CD14-positive monocyte (primary cell): Measurements from ENCODE around the gene ELANE. TPM values are rescaled to one million over a fixed set of nuclear protein-coding genes. Genes with fewer than 3 reads are reported as not detected.

Experiments
- DNase-seq, 3 donors: peaks; one replicate each; pipeline ENCODE4 v3.0.0-alpha.2; 2011 to 2022
- H2AFZ ChIP-seq: 2 replicates; pipeline ENCODE4 v1.6.0; 2012; ENCODE audit warnings: mild to moderate bottlenecking, low read depth, low read length, inconsistent platforms; ENCODE audit not compliant: insufficient read depth, poor library complexity, severe bottlenecking
- H3K27ac ChIP-seq, 2 donors: 1 replicate in 1 of 2; 2 replicates in 1 of 2; pipeline ENCODE4 v1.5.1; 2012 to 2013; ENCODE audit warnings: low read length in 2 of 2, control low read depth in 1 of 2, inconsistent platforms in 1 of 2, low read depth in 1 of 2, mild to moderate bottlenecking in 1 of 2
- H3K27me3 ChIP-seq, 2 donors: one replicate each; pipeline versions ENCODE4 v1.6.0 to v1.6.1; 2011 to 2013; ENCODE audit warnings: low read length in 2 of 2; ENCODE audit not compliant: control insufficient read depth in 2 of 2, insufficient read depth in 2 of 2
- H3K36me3 ChIP-seq, 2 donors: replicated peaks in 1 of 2; 1 replicate in 1 of 2; 2 replicates in 1 of 2; pipeline versions ENCODE4 v1.5.1 to v1.6.1; 2012 to 2013; ENCODE audit warnings: low read length in 2 of 2, control low read depth in 1 of 2, inconsistent platforms in 1 of 2, mild to moderate bottlenecking in 1 of 2; ENCODE audit not compliant: insufficient read depth in 2 of 2, control insufficient read depth in 1 of 2
- H3K4me1 ChIP-seq, 2 donors: 1 replicate in 1 of 2; 2 replicates in 1 of 2; pipeline versions ENCODE4 v1.5.1 to v1.6.1; 2012 to 2013; ENCODE audit warnings: low read length in 2 of 2, control low read depth in 1 of 2, inconsistent platforms in 1 of 2, mild to moderate bottlenecking in 1 of 2, moderate library complexity in 1 of 2; ENCODE audit not compliant: insufficient read depth in 2 of 2, control insufficient read depth in 1 of 2
- H3K4me2 ChIP-seq: replicated peaks from 2 replicates; pipeline ENCODE3; 2012; ENCODE audit warnings: low read length, moderate library complexity, mild to moderate bottlenecking; ENCODE audit not compliant: poor library complexity, severe bottlenecking; ENCODE audit errors: extremely low read depth
- H3K4me3 ChIP-seq, 3 experiments: fragments of 200-600 bp in 1 of 3; sonication (generic) in 1 of 3; replicated peaks in 1 of 3; 1 replicate in 2 of 3; 2 replicates in 1 of 3; pipeline ENCODE4 v1.5.1; 2011 to 2013; ENCODE audit warnings: low read length in 3 of 3, mild to moderate bottlenecking in 3 of 3, control low read depth in 2 of 3, low read depth in 2 of 3, inconsistent platforms in 1 of 3, moderate library complexity in 1 of 3
- H3K79me2 ChIP-seq: 2 replicates; pipeline ENCODE4 v1.6.0; 2012; ENCODE audit warnings: mild to moderate bottlenecking, control low read depth, inconsistent platforms, low read length, moderate library complexity; ENCODE audit not compliant: insufficient read depth
- H3K9ac ChIP-seq: 2 replicates; pipeline ENCODE4 v1.6.0; 2017; ENCODE audit warnings: low read length, mild to moderate bottlenecking; ENCODE audit not compliant: insufficient read depth, poor library complexity, severe bottlenecking
- H3K9me3 ChIP-seq, 2 donors: replicated peaks in 1 of 2; 1 replicate in 1 of 2; 2 replicates in 1 of 2; pipeline versions ENCODE4 v1.5.1 to v1.6.1; 2012 to 2013; ENCODE audit warnings: low read length in 2 of 2, control low read depth in 1 of 2; ENCODE audit not compliant: control insufficient read depth in 1 of 2, insufficient read depth in 1 of 2
- H4K20me1 ChIP-seq: 2 replicates; pipeline ENCODE4 v1.6.0; 2012; ENCODE audit warnings: mild to moderate bottlenecking, low read length, control low read depth, moderate library complexity; ENCODE audit not compliant: insufficient read depth
- H3K27ac Mint-ChIP-seq, 7 donors: one replicate each; pipeline ENCODE4 v1.8.0; 2020; ENCODE audit warnings: mild to moderate bottlenecking in 7 of 7, mixed read lengths in 7 of 7, moderate library complexity in 6 of 7, inconsistent platforms in 2 of 7
- H3K27me3 Mint-ChIP-seq, 3 donors: one replicate each; pipeline ENCODE4 v1.8.0; 2021 to 2022; ENCODE audit warnings: low read depth in 3 of 3, mild to moderate bottlenecking in 3 of 3, mixed read lengths in 3 of 3, moderate library complexity in 3 of 3, inconsistent platforms in 1 of 3
- H3K36me3 Mint-ChIP-seq, 2 donors: one replicate each; pipeline ENCODE4 v1.8.0; 2020; ENCODE audit warnings: mixed read lengths in 2 of 2, inconsistent platforms in 1 of 2, mild to moderate bottlenecking in 1 of 2
- H3K4me1 Mint-ChIP-seq: one replicate; pipeline ENCODE4 v1.8.0; 2020; ENCODE audit warnings: mild to moderate bottlenecking, mixed read lengths
- H3K4me3 Mint-ChIP-seq, 2 donors: one replicate each; pipeline ENCODE4 v1.8.0; 2020; ENCODE audit warnings: mild to moderate bottlenecking in 2 of 2, mixed read lengths in 2 of 2, moderate library complexity in 1 of 2
- H3K9me3 Mint-ChIP-seq, 7 donors: one replicate each; pipeline ENCODE4 v1.8.0; 2020 to 2022; ENCODE audit warnings: mixed read lengths in 7 of 7, mild to moderate bottlenecking in 6 of 7, moderate library complexity in 6 of 7, inconsistent platforms in 2 of 7
- WGBS: methylation state at CpG from one replicate; pipeline ENCODE4 v1.1.5; 2013; ENCODE audit warnings: missing lambda C conversion rate; ENCODE audit not compliant: insufficient coverage; 5-methylcytosine and 5-hydroxymethylcytosine counted together
- intact Hi-C, 2 donors: fragments of 100-400 bp; cut with micrococcal nuclease; formaldehyde crosslinking; loops; one replicate each; pipeline versions ENCODE4 v1.15.0 to v1.15.1; 2023
- polyA plus RNA-seq, 3 donors: library from polyadenylated mRNA; depleted of rRNA in 1 of 3; unstranded in 2 of 3; stranded (reverse) in 1 of 3; fragments of 300-500 nt in 2 of 3; fragments of >200 nt in 1 of 3; fragmentation: Illumina TruSeq in 2 of 3; gene quantifications; 1 replicate in 2 of 3; 2 replicates in 1 of 3; pipeline ENCODE4 v1.2.3, GENCODE V29; 2012 to 2021
- TF ChIP-seq, protein P1 (sequence below): fragments of 200-600 bp; IDR thresholded peaks from one replicate; pipeline ENCODE4 v1.8.0; 2022; ENCODE audit warnings: antibody characterized with exemption, mild to moderate bottlenecking

The ELANE gene
- polyA plus RNA-seq, 3 donors: 0.61 to 2.0 (median 1.3) TPM

DNA sequence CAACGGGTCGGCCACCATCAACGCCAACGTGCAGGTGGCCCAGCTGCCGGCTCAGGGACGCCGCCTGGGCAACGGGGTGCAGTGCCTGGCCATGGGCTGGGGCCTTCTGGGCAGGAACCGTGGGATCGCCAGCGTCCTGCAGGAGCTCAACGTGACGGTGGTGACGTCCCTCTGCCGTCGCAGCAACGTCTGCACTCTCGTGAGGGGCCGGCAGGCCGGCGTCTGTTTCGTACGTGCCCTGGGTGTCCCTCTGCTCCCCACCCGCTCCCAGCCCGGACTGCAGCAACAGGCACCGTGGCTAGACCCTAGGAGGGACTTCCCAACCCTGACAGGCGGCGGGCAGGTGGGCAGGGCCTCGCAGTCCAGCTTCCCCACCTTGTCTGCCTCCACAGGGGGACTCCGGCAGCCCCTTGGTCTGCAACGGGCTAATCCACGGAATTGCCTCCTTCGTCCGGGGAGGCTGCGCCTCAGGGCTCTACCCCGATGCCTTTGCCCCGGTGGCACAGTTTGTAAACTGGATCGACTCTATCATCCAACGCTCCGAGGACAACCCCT lies 3.5 kb downstream of the ELANE start:
- DNase-seq: no peak
- Histone ChIP-seq H3K9ac (no peak overlapping the region), H2AFZ (no peak overlapping the region), H4K20me1 (peaks cover under 1% of the 10 kb centered on the region), H3K79me2 (peaks cover 29% of the 10 kb centered on the region), H3K27me3 (peaks cover 0 to 2% of the 10 kb centered on the region in 2 donors), H3K27ac (no peak overlapping the region), H3K4me2 (no peak overlapping the region), H3K36me3 (no peaks in the 10 kb centered on the region), H3K9me3 (no peaks in the 10 kb centered on the region), H3K4me1 (peaks cover 47 to 64% of the 10 kb centered on the region in 2 donors), H3K4me3 (no peak overlapping the region)
- peaks cover 34% of the 10 kb centered on the region for H3K4me1 Mint-ChIP-seq
- no peak overlapping the region for H3K4me3 Mint-ChIP-seq
- no peaks in the 10 kb centered on the region for H3K36me3 Mint-ChIP-seq
- H3K9me3 Mint-ChIP-seq: no peaks in the 10 kb centered on the region
- whole genome bisulfite sequencing: 76% methylated on average over 36 of the region's 40 CpGs
- intact Hi-C loops: loop anchor here in 1 of 2 donors (2.0 kb wide), 1 partner anchor 63 kb away; no protein-coding TSS in a partner anchor
- no peak overlapping the region for H3K27ac Mint-ChIP-seq
- H3K27me3 Mint-ChIP-seq: peaks cover 4 to 9% (median 6%) of the 10 kb centered on the region in 3 donors
- TF ChIP-seq, protein P1, sequence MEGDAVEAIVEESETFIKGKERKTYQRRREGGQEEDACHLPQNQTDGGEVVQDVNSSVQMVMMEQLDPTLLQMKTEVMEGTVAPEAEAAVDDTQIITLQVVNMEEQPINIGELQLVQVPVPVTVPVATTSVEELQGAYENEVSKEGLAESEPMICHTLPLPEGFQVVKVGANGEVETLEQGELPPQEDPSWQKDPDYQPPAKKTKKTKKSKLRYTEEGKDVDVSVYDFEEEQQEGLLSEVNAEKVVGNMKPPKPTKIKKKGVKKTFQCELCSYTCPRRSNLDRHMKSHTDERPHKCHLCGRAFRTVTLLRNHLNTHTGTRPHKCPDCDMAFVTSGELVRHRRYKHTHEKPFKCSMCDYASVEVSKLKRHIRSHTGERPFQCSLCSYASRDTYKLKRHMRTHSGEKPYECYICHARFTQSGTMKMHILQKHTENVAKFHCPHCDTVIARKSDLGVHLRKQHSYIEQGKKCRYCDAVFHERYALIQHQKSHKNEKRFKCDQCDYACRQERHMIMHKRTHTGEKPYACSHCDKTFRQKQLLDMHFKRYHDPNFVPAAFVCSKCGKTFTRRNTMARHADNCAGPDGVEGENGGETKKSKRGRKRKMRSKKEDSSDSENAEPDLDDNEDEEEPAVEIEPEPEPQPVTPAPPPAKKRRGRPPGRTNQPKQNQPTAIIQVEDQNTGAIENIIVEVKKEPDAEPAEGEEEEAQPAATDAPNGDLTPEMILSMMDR: no peak

DNA sequence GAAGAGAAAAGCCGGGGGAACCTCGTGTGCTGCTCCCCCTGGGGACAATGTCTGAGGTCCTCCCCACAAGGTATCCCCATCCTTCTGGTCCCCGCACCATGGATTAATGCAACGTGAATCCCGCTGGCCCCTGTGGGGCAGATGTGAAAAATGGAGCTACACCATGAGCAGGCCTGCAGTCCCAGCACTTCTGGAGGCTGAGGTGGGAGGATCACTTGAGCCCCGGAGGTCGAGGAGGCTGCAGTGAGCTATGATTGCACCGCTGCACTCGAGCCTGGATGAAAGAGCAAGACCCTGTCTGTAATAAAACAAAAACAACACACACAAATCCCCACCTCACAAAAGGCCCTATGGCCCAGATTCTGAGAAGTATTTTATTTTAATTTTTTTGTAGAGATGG lies 6.2 kb downstream of the ELANE start:
- peak overlapping the region; percentile 61 to 94 (median 82) for H3K27ac Mint-ChIP-seq
- H3K9me3 Mint-ChIP-seq: no peaks in the 10 kb centered on the region
- no peak overlapping the region for H2AFZ ChIP-seq
- TF ChIP-seq, protein P1: no peak
- H3K27me3 ChIP-seq: no peaks in the 10 kb centered on the region
- no CpG with 5 or more reads among the region's 9 CpGs for WGBS
- H3K36me3 ChIP-seq: no peaks in the 10 kb centered on the region
- H3K27ac ChIP-seq: peak overlapping the region in 1 of 2 donors; percentile 45
- H3K4me1 ChIP-seq: peaks cover 44 to 64% of the 10 kb centered on the region in 2 donors
- H3K4me3 ChIP-seq: no peak overlapping the region
- no peaks in the 10 kb centered on the region for H3K36me3 Mint-ChIP-seq
- no peaks in the 10 kb centered on the region for H3K9me3 ChIP-seq
- intact Hi-C loops: no loop called here
- no peak overlapping the region for H3K4me3 Mint-ChIP-seq
- H3K79me2 ChIP-seq: peaks cover 20% of the 10 kb centered on the region
- H3K9ac ChIP-seq: no peak overlapping the region
- H3K4me1 Mint-ChIP-seq: peaks cover 28% of the 10 kb centered on the region
- H3K4me2 ChIP-seq: no peak overlapping the region
- peaks cover 0 to 3% (median 2%) of the 10 kb centered on the region in 3 donors for H3K27me3 Mint-ChIP-seq
- H4K20me1 ChIP-seq: peaks cover 27% of the 10 kb centered on the region
- no peak for DNase-seq
